Heart right ventricle (tissue), 16 donors: ENCODE results near the gene RAD50. TPM values are rescaled to one million over a fixed set of nuclear protein-coding genes. Genes with fewer than 3 reads are reported as not detected.

ENCODE experiments used
- ATAC-seq, 8 donors: fragments of 200-7000 bp; cut with Tn5 transposase; one replicate each; pipeline ENCODE4 v1.9.1; 2020; ENCODE audit warnings: mild to moderate bottlenecking in 8 of 8, moderate library complexity in 8 of 8, moderate number of reproducible peaks in 1 of 8
- DNase-seq, 2 donors: peaks; one replicate each; pipeline ENCODE4 v3.0.0-alpha.2; 2020
- H3K27ac ChIP-seq, 10 donors: fragments of 200-600 bp; sonication (generic) in 2 of 10; one replicate each; pipeline versions ENCODE4 v1.5.0 to v1.8.0; 2020 to 2022; ENCODE audit warnings: mild to moderate bottlenecking in 3 of 10
- H3K27me3 ChIP-seq, 7 donors: fragments of 200-600 bp; one replicate each; pipeline ENCODE4 v1.8.0; 2021 to 2022; ENCODE audit warnings: mild to moderate bottlenecking in 2 of 7
- H3K36me3 ChIP-seq, 9 donors: fragments of 200-600 bp; sonication (generic) in 1 of 9; one replicate each; pipeline versions ENCODE4 v1.5.0 to v1.8.0; 2020 to 2022; ENCODE audit warnings: mild to moderate bottlenecking in 2 of 9
- H3K4me1 ChIP-seq, 9 donors: fragments of 200-600 bp; sonication (generic) in 1 of 9; one replicate each; pipeline versions ENCODE4 v1.5.0 to v1.8.0; 2020 to 2022; ENCODE audit warnings: mild to moderate bottlenecking in 4 of 9
- H3K4me3 ChIP-seq, 10 donors: fragments of 200-600 bp; sonication (generic) in 2 of 10; one replicate each; pipeline versions ENCODE4 v1.5.0 to v1.8.0; 2020 to 2022; ENCODE audit warnings: mild to moderate bottlenecking in 7 of 10, moderate library complexity in 2 of 10
- H3K9me3 ChIP-seq, 11 donors: fragments of 200-600 bp in 10 of 11; sonication (generic) in 2 of 11; one replicate each; pipeline versions ENCODE4 v1.5.0 to v1.8.0; 2013 to 2022; ENCODE audit warnings: mild to moderate bottlenecking in 2 of 11, control low read depth in 1 of 11, moderate library complexity in 1 of 11
- WGBS, 2 donors: extraction: QIAGEN DNeasy Blood & Tissue Kit; methylation state at CpG; one replicate each; pipeline ENCODE4 v1.1.7; 2013; ENCODE audit warnings: inconsistent platforms in 1 of 2; 5-methylcytosine and 5-hydroxymethylcytosine counted together
- intact Hi-C, 10 donors: fragments of 100-400 bp; cut with DNase I; formaldehyde crosslinking; loops; one replicate each; pipeline versions ENCODE4 v1.11.1 to v1.14.2; 2022
- polyA plus RNA-seq, 2 donors: library from polyadenylated mRNA; stranded (reverse); fragments of 200-250 nt; gene quantifications; one replicate each; pipeline ENCODE4 v1.2.3, GENCODE V29; 2013
- total RNA-seq, 10 donors: library from RNA; stranded (reverse); fragmentation: NEBNext Ultra II Directional in 3 of 10; extraction: Animal tissue kit (Norgen Biotek cat#: 25700) in 3 of 10; gene quantifications; one replicate each; pipeline versions ENCODE4 v1.2.1 to v1.2.4, GENCODE V29; 2021 to 2023
- TF ChIP-seq, protein P1 (sequence below), 9 donors: fragments of 200-600 bp; sonication (generic) in 2 of 9; IDR thresholded peaks; one replicate each; pipeline versions ENCODE4 v1.5.0 to v1.8.0; 2021 to 2022; ENCODE audit warnings: antibody characterized with exemption in 9 of 9, mild to moderate bottlenecking in 5 of 9, moderate library complexity in 1 of 9
- donor health status: Arrhythmogenic right ventricular cardiomyopathy.
- donor health status: ischemic (EF 13 %, LVEDD 7.1; RV severe dilation, severe dysfunction).
- donor health status: healthy with polysubstance abuse.
- donor health status: DM: no; HTN: yes; CAD: no.
- donor health status: DM: no; HTN: no; CAD: no.
- donor health status: ischemic (EF 25% LVEDD 6.9; RV normal size, moderate dysfunction).
- donor health status: ischemic (EF 25% LVEDD 5.7; RV mildly dilated, moderate dysfunction).
- donor health status: healthy.
- donor health status: DM: yes; HTN: yes; CAD: no.
- donor health status: Ischemic cardiomyopathy.
- donor health status: ischemic (EF 35%, LVEDD 5.7; RV mildly dilated, moderate dysfunction).
- donor health status: nonischemic (EF 11% LVEDD 7.7; RV severe dilation, severe dysfunction).
- donor health status: DM: yes; HTN: yes; CAD: no.
- donor health status: PGD.
- donor health status: ischemic (EF 29% LVEDD 5.4; RV normal size, mild dysfunction).
- donor health status: nonischemic (EF 23%, LVEDD 6.1; RV moderate dilation, normal function).

Gene RAD50
- total and polyA plus RNA-seq, 12 donors: 6.8 to 38.5 (median 31.8) TPM

DNA sequence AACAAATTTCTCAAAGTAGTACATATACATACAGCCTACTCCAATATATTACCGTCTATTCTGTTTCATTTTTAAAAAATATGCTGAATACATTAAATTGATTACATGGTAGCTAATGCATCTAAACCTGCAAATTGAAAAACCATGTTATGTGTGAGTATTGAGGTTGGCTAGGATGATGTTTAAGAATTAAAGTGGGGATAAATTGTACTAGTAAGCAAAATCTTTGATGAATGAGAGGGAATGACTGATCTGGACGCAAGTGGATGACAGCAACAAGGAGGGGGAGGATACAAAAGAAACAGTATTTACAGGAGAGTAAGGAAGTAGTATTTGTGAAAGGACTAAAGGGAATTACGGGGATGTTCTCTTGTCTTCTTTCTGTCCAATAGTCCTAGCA lies 37.4 kb downstream of the RAD50 start:
- Histone ChIP-seq H3K27me3 (no peaks in the 10 kb centered on the region), H3K4me1 (no peaks in the 10 kb centered on the region), H3K27ac (no peak overlapping the region), H3K4me3 (no peak overlapping the region), H3K36me3 (peaks cover 0 to 100% (median 20%) of the 10 kb centered on the region in 9 donors), H3K9me3 (no peaks in the 10 kb centered on the region)
- ATAC-seq: no peak
- DNase-seq: no peak
- WGBS, 2 donors: 94 to 95% methylated on average over 3 of the region's 3 CpGs
- intact Hi-C loops: no loop called here
- TF ChIP-seq, protein P1, sequence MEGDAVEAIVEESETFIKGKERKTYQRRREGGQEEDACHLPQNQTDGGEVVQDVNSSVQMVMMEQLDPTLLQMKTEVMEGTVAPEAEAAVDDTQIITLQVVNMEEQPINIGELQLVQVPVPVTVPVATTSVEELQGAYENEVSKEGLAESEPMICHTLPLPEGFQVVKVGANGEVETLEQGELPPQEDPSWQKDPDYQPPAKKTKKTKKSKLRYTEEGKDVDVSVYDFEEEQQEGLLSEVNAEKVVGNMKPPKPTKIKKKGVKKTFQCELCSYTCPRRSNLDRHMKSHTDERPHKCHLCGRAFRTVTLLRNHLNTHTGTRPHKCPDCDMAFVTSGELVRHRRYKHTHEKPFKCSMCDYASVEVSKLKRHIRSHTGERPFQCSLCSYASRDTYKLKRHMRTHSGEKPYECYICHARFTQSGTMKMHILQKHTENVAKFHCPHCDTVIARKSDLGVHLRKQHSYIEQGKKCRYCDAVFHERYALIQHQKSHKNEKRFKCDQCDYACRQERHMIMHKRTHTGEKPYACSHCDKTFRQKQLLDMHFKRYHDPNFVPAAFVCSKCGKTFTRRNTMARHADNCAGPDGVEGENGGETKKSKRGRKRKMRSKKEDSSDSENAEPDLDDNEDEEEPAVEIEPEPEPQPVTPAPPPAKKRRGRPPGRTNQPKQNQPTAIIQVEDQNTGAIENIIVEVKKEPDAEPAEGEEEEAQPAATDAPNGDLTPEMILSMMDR (IDR thresholded peaks at IDR 0.05): no peak

DNA sequence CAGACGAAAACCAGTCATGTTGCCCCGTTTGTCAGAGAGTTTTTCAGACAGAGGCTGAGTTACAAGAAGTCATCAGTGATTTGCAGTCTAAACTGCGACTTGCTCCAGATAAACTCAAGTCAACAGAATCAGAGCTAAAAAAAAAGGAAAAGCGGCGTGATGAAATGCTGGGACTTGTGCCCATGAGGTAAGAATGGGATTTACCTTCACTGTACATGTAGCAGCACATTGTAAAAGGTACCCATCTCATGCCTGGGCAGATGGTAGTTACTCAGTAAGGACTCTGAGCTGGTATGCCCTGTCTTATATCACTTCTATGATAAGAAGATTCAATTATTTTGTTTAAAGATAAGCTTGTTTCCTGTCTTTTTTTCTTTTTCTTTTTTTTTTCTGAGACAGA lies 38.8 kb downstream of the RAD50 start:
- DNase-seq: no peak
- intact Hi-C loops: no loop called here
- ATAC-seq: no peak
- no peaks in the 10 kb centered on the region for H3K4me1 ChIP-seq
- peaks cover 0 to 100% (median 16%) of the 10 kb centered on the region in 9 donors for H3K36me3 ChIP-seq
- H3K27me3 ChIP-seq: no peaks in the 10 kb centered on the region
- H3K27ac ChIP-seq: no peak overlapping the region
- 88 to 89% methylated on average over 5 of the region's 5 CpGs for WGBS, 2 donors
- TF ChIP-seq, protein P1 (IDR thresholded peaks at IDR 0.05): no peak
- no peaks in the 10 kb centered on the region for H3K9me3 ChIP-seq
- H3K4me3 ChIP-seq: no peak overlapping the region

DNA sequence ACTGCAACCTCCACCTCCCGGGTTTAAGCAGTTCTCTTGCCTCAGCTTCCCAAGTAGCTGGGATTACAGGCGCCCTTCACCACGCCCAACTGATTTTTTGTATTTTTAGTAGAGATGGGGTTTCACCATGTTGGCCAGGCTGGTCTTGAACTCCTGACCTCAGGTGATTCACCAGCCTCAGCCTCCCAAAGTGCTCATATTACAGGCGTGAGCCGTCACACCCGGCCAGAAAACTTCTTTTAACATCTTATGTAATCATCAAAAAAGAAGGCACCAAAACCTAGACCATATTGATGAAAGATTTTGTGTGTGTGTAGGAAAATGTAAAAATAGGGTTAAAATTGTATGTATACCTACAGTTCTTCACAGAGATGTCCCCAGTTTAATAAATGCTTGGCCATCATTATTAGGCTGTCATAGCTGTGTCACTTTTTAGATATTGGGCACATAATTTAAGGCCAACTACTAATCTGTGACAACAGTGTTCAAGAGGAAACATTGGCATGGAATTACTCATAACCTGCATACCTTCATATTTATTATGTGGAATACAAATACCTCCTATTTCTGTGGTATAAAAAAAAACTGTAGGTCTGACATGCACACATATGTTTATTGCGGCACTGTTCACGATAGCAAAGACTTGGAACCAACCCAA lies 44.4 kb downstream of the RAD50 start:
- ATAC-seq (no peak), DNase-seq (no peak)
- H3K27ac ChIP-seq: no peak overlapping the region
- H3K9me3 ChIP-seq: no peaks in the 10 kb centered on the region
- H3K36me3 ChIP-seq: peaks cover 0 to 98% (median 38%) of the 10 kb centered on the region in 9 donors
- no peak overlapping the region for H3K4me3 ChIP-seq
- H3K4me1 ChIP-seq: no peaks in the 10 kb centered on the region
- 93 to 95% methylated on average over 8 of the region's 8 CpGs for WGBS, 2 donors
- TF ChIP-seq, protein P1 (IDR thresholded peaks at IDR 0.05): no peak
- H3K27me3 ChIP-seq: no peaks in the 10 kb centered on the region
- intact Hi-C loops: no loop called here

DNA sequence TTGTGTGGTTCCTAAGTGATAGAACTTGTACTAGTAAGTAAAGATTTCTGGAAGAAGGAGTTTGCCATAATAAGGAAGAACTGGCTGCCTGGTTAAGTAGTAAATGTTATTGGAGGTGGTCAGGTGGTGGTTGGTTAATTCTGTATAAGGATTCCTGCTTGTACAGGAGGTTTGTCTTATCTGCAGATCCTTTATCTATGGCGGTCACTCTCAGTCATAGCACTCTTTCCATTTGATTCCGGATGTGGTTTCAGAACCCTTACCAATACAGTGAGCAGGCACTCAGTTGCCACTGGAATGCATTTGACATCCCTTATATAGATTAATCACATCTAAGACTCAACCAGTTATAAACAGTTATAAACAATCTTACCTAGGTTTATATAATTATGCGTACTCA lies 50.3 kb downstream of the RAD50 start:
- Histone ChIP-seq H3K27me3 (no peaks in the 10 kb centered on the region), H3K4me1 (no peaks in the 10 kb centered on the region), H3K9me3 (no peaks in the 10 kb centered on the region), H3K36me3 (peaks cover 0 to 99% (median 51%) of the 10 kb centered on the region in 9 donors), H3K4me3 (no peak overlapping the region), H3K27ac (no peak overlapping the region)
- 96 to 97% methylated on average over 3 of the region's 3 CpGs for WGBS, 2 donors
- DNase-seq (no peak), ATAC-seq (no peak)
- intact Hi-C loops: no loop called here
- TF ChIP-seq, protein P1 (IDR thresholded peaks at IDR 0.05): no peak
